ENCODE results near the gene UGT1A5.
A peak's percentile ranks its signal among the peaks of the same experiment; 100 is the strongest.
"Not testable (repeated sequence)": the region's sequence is repeated elsewhere in the genome, so short reads cannot be mapped to it uniquely, and the experiment has no call there.

The UGT1A5 gene

GRCh38 chr2:233693963-233694362 is 18.7 kb upstream of the UGT1A5 start:
- DNase-seq, result no peak

GRCh38 chr2:233698740-233699139 is 14.0 kb upstream of the UGT1A5 start:
- no peak for DNase-seq

GRCh38 chr2:233699424-233700027 is 13.2 kb upstream of the UGT1A5 start:
- DNase-seq, result no peak

GRCh38 chr2:233700028-233700635 is 12.6 kb upstream of the UGT1A5 start:
- DNase-seq, result peak; percentile 13

GRCh38 chr2:233700842-233701241 is 11.9 kb upstream of the UGT1A5 start:
- not testable (repeated sequence) for DNase-seq

GRCh38 chr2:233702238-233702637 is 10.5 kb upstream of the UGT1A5 start:
- DNase-seq, result no peak

- no peak for DNase-seq
Measured at GRCh38 chr2:233705911-233706506, 6.7 kb upstream of the UGT1A5 start.

- DNase-seq, result no peak
Measured at GRCh38 chr2:233706720-233707119, 6.0 kb upstream of the UGT1A5 start.

- no peak for DNase-seq
Measured at GRCh38 chr2:233707940-233708644, 4.6 kb upstream of the UGT1A5 start.

- DNase-seq, result no peak
Measured at GRCh38 chr2:233708942-233709341, 3.8 kb upstream of the UGT1A5 start.

GRCh38 chr2:233711312-233712008 is 1.2 kb upstream of the UGT1A5 start:
- DNase-seq, result peak; percentile 72

GRCh38 chr2:233713262-233713615 is 532 bp downstream of the UGT1A5 start:
- DNase-seq, result no peak

GRCh38 chr2:233714121-233714520 is 1.4 kb downstream of the UGT1A5 start:
- DNase-seq, result no peak

- no peak for DNase-seq
Measured at GRCh38 chr2:233718552-233718951, 5.8 kb downstream of the UGT1A5 start, which contains the start of gene UGT1A4. UGT1A4 (plus strand) TSS chr2:233718736; CDS start chr2:233718821, 85 bp downstream.

GRCh38 chr2:233728723-233729301 is 16.1 kb downstream of the UGT1A5 start, which contains the start of gene UGT1A3:
UGT1A3 (plus strand) TSS chr2:233729042; CDS start chr2:233729127, 85 bp downstream.
- no peak for DNase-seq

GRCh38 chr2:233736868-233737653 is 24.4 kb downstream of the UGT1A5 start:
- not testable (repeated sequence) for DNase-seq

- DNase-seq, result no peak
Measured at GRCh38 chr2:233740870-233741269, 28.2 kb downstream of the UGT1A5 start.

GRCh38 chr2:233743464-233744259 is 31.0 kb downstream of the UGT1A5 start:
- no peak for DNase-seq

- DNase-seq, result no peak
Measured at GRCh38 chr2:233745073-233745755, 32.5 kb downstream of the UGT1A5 start.

GRCh38 chr2:233745838-233746237 is 33.1 kb downstream of the UGT1A5 start:
- not testable (repeated sequence) for DNase-seq
